IMR-90 (cell line): ENCODE results near the gene HMGXB3.

ENCODE experiments used
- BHLHE40 ChIP-seq: fragments of 150-350 bp; IDR thresholded peaks from 2 replicates; pipeline ENCODE4 v1.6.1; 2016; ENCODE audit warnings: mild to moderate bottlenecking, low read depth, low read length
- POLR2A ChIP-seq: IDR thresholded peaks from 2 replicates; pipeline ENCODE4 v1.6.1; 2012; ENCODE audit warnings: mild to moderate bottlenecking, low read depth, low read length
- TF ChIP-seq, protein P1 (sequence below): conservative IDR thresholded peaks from 2 replicates; pipeline ENCODE4 v1.5.1; 2012; ENCODE audit warnings: mild to moderate bottlenecking, low read depth, low read length, improper control_type of control experiment

GRCh38 chr5:149953436-149954121, 47.0 kb upstream of the HMGXB3 start:
- no peak for TF ChIP-seq POLR2A
- TF ChIP-seq, protein P1, sequence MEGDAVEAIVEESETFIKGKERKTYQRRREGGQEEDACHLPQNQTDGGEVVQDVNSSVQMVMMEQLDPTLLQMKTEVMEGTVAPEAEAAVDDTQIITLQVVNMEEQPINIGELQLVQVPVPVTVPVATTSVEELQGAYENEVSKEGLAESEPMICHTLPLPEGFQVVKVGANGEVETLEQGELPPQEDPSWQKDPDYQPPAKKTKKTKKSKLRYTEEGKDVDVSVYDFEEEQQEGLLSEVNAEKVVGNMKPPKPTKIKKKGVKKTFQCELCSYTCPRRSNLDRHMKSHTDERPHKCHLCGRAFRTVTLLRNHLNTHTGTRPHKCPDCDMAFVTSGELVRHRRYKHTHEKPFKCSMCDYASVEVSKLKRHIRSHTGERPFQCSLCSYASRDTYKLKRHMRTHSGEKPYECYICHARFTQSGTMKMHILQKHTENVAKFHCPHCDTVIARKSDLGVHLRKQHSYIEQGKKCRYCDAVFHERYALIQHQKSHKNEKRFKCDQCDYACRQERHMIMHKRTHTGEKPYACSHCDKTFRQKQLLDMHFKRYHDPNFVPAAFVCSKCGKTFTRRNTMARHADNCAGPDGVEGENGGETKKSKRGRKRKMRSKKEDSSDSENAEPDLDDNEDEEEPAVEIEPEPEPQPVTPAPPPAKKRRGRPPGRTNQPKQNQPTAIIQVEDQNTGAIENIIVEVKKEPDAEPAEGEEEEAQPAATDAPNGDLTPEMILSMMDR = no peak
- TF ChIP-seq BHLHE40 = no peak
